PC-9 (cell line): ENCODE measurements around the gene CYBRD1.

Experiments used
- CTCF ChIP-seq: fragments of 200-600 bp; sonication (generic); conservative IDR thresholded peaks from 2 replicates; pipeline ENCODE4 v1.6.1; 2017; ENCODE audit warnings: mixed run types, antibody characterized with exemption, mild to moderate bottlenecking, moderate library complexity
- EZH2 ChIP-seq: fragments of 200-600 bp; sonication (generic); IDR thresholded peaks from 2 replicates; pipeline ENCODE4 v1.8.0; 2017; ENCODE audit warnings: antibody characterized with exemption, low read depth

GRCh38 chr2:171478345-171478744, 43.9 kb upstream of the CYBRD1 start:
- TF ChIP-seq CTCF (no peak), EZH2 (no peak)
